Ishikawa (cell line): ENCODE measurements around the gene PLEKHA5.

Source experiments
- CEBPB ChIP-seq: IDR thresholded peaks from 2 replicates; pipeline ENCODE4 v1.6.1; 2012
- EP300 ChIP-seq: IDR thresholded peaks from 2 replicates; pipeline ENCODE4 v1.6.1; 2012; ENCODE audit warnings: borderline replicate concordance
- FOXM1 ChIP-seq: IDR thresholded peaks from 2 replicates; pipeline ENCODE4 v1.6.1; 2012; ENCODE audit warnings: low read depth, borderline replicate concordance
- MAX ChIP-seq: IDR thresholded peaks from 2 replicates; pipeline ENCODE4 v1.6.1; 2012
- NFIC ChIP-seq: IDR thresholded peaks from 2 replicates; pipeline ENCODE4 v1.6.1; 2012
- TAF1 ChIP-seq: IDR thresholded peaks from 2 replicates; pipeline ENCODE4 v1.6.1; 2012; ENCODE audit warnings: low read depth, mild to moderate bottlenecking
- TEAD4 ChIP-seq: IDR thresholded peaks from 2 replicates; pipeline ENCODE4 v1.6.1; 2012
- USF1 ChIP-seq: IDR thresholded peaks from 2 replicates; pipeline ENCODE4 v1.6.1; 2012
- YY1 ChIP-seq: IDR thresholded peaks from 2 replicates; pipeline ENCODE4 v1.6.1; 2012; ENCODE audit warnings: low read depth
- ZBTB7A ChIP-seq: IDR thresholded peaks from 2 replicates; pipeline ENCODE4 v1.6.1; 2012; ENCODE audit warnings: low read depth
- TF ChIP-seq, protein P1 (sequence below): IDR thresholded peaks from 2 replicates; pipeline ENCODE4 v1.6.1; 2012; ENCODE audit warnings: low read depth, mild to moderate bottlenecking

- TF ChIP-seq TAF1 (no peak), EP300 (no peak), NFIC (no peak), ZBTB7A (no peak), USF1 (no peak), FOXM1 (no peak), TEAD4 (no peak), YY1 (no peak), CEBPB (no peak), MAX (no peak)
- TF ChIP-seq, protein P1, sequence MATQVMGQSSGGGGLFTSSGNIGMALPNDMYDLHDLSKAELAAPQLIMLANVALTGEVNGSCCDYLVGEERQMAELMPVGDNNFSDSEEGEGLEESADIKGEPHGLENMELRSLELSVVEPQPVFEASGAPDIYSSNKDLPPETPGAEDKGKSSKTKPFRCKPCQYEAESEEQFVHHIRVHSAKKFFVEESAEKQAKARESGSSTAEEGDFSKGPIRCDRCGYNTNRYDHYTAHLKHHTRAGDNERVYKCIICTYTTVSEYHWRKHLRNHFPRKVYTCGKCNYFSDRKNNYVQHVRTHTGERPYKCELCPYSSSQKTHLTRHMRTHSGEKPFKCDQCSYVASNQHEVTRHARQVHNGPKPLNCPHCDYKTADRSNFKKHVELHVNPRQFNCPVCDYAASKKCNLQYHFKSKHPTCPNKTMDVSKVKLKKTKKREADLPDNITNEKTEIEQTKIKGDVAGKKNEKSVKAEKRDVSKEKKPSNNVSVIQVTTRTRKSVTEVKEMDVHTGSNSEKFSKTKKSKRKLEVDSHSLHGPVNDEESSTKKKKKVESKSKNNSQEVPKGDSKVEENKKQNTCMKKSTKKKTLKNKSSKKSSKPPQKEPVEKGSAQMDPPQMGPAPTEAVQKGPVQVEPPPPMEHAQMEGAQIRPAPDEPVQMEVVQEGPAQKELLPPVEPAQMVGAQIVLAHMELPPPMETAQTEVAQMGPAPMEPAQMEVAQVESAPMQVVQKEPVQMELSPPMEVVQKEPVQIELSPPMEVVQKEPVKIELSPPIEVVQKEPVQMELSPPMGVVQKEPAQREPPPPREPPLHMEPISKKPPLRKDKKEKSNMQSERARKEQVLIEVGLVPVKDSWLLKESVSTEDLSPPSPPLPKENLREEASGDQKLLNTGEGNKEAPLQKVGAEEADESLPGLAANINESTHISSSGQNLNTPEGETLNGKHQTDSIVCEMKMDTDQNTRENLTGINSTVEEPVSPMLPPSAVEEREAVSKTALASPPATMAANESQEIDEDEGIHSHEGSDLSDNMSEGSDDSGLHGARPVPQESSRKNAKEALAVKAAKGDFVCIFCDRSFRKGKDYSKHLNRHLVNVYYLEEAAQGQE, result no peak
Measured at GRCh38 chr12:19167708-19168107, 38.2 kb downstream of the PLEKHA5 start.
